ENCODE data around the gene LTB4R2.

LTB4R2 gene

GRCh38 chr14:24285351-24285750 is 24.6 kb upstream of the LTB4R2 start:
- Histone ChIP-seq H3K36me3 (ENCODE audit: insufficient read depth, low read length) (peaks cover 10% of the 10 kb centered on the region; the same call in 1 of the 2 replicates), H3K4me2 (ENCODE audit: low read length) (no peak overlapping the region), H4K20me1 (ENCODE audit: insufficient read depth, low read length) (no peaks in the 10 kb centered on the region), H3K9me2 (ENCODE audit: low read depth, low read length) (no peaks in the 10 kb centered on the region), H3K9ac (ENCODE audit: low read length) (no peak overlapping the region), H3K27ac (ENCODE audit: low read depth, low read length, poor library complexity, severe bottlenecking) (no peak overlapping the region), H3F3A (ENCODE audit: insufficient read depth, low read length) (no peaks in the 10 kb centered on the region), H3K4me3 (ENCODE audit: low read depth, low read length, poor library complexity, severe bottlenecking) (no peak overlapping the region), H2AFZ (ENCODE audit: low read length) (no peak overlapping the region), H3K27me3 (ENCODE audit: insufficient read depth, low read length) (no peaks in the 10 kb centered on the region), H3K4me1 (ENCODE audit: insufficient read depth, low read length, severe bottlenecking) (no peaks in the 10 kb centered on the region), H3K9me3 (ENCODE audit: low read length) (no peaks in the 10 kb centered on the region), H3K79me2 (ENCODE audit: insufficient read depth, low read length) (no peaks in the 10 kb centered on the region)
- TF ChIP-seq, protein P1, sequence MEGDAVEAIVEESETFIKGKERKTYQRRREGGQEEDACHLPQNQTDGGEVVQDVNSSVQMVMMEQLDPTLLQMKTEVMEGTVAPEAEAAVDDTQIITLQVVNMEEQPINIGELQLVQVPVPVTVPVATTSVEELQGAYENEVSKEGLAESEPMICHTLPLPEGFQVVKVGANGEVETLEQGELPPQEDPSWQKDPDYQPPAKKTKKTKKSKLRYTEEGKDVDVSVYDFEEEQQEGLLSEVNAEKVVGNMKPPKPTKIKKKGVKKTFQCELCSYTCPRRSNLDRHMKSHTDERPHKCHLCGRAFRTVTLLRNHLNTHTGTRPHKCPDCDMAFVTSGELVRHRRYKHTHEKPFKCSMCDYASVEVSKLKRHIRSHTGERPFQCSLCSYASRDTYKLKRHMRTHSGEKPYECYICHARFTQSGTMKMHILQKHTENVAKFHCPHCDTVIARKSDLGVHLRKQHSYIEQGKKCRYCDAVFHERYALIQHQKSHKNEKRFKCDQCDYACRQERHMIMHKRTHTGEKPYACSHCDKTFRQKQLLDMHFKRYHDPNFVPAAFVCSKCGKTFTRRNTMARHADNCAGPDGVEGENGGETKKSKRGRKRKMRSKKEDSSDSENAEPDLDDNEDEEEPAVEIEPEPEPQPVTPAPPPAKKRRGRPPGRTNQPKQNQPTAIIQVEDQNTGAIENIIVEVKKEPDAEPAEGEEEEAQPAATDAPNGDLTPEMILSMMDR (IDR thresholded peaks at IDR 0.05; ENCODE audit: low read length), result no peak
- no peak for TF ChIP-seq EZH2 (IDR thresholded peaks at IDR 0.05; ENCODE audit: borderline replicate concordance, low read length)

DNA sequence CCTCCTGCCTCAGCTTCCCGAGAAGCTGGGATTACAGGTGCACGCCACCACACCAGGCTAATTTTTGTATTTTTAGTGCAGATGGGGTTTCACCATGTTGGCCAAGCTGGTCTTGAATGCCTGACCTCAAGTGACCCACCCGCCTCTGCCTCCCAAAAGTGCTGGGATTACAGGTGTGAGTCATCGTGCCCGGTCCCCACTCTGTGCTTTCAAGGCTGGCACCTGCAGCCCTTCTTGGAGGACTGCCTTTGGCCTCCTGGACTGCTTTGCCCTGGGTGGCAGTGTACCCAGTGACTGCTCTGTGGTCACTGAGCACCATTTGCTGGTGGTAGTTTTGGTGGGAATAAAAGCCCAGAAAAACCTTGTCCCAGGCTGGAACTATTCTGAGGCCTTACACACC is 22.9 kb upstream of the LTB4R2 start:
- H3K9me3 ChIP-seq (ENCODE audit: low read length), result no peaks in the 10 kb centered on the region
- H3K9ac ChIP-seq (ENCODE audit: low read length), result no peak overlapping the region
- H2AFZ ChIP-seq (ENCODE audit: low read length), result no peak overlapping the region
- TF ChIP-seq EZH2 (IDR thresholded peaks at IDR 0.05; ENCODE audit: borderline replicate concordance, low read length), result no peak
- TF ChIP-seq, protein P1 (IDR thresholded peaks at IDR 0.05; ENCODE audit: low read length), result no peak
- no peak overlapping the region for H3K27ac ChIP-seq (ENCODE audit: low read depth, low read length, poor library complexity, severe bottlenecking)
- H4K20me1 ChIP-seq (ENCODE audit: insufficient read depth, low read length), result no peaks in the 10 kb centered on the region
- no peak overlapping the region for H3K4me3 ChIP-seq (ENCODE audit: low read depth, low read length, poor library complexity, severe bottlenecking)
- H3K79me2 ChIP-seq (ENCODE audit: insufficient read depth, low read length), result no peaks in the 10 kb centered on the region
- H3K4me2 ChIP-seq (ENCODE audit: low read length), result no peak overlapping the region
- peaks cover 25% of the 10 kb centered on the region for H3K36me3 ChIP-seq (ENCODE audit: insufficient read depth, low read length)
- no peaks in the 10 kb centered on the region for H3K9me2 ChIP-seq (ENCODE audit: low read depth, low read length)
- H3K4me1 ChIP-seq (ENCODE audit: insufficient read depth, low read length, severe bottlenecking), result no peaks in the 10 kb centered on the region
- H3F3A ChIP-seq (ENCODE audit: insufficient read depth, low read length), result no peaks in the 10 kb centered on the region
- H3K27me3 ChIP-seq (ENCODE audit: insufficient read depth, low read length), result no peaks in the 10 kb centered on the region

- Histone ChIP-seq H3K4me1 (ENCODE audit: insufficient read depth, low read length, severe bottlenecking) (no peaks in the 10 kb centered on the region), H3K27ac (ENCODE audit: low read depth, low read length, poor library complexity, severe bottlenecking) (no peak overlapping the region), H3K4me3 (ENCODE audit: low read depth, low read length, poor library complexity, severe bottlenecking) (no peak overlapping the region), H3K27me3 (ENCODE audit: insufficient read depth, low read length) (no peaks in the 10 kb centered on the region), H3K79me2 (ENCODE audit: insufficient read depth, low read length) (no peaks in the 10 kb centered on the region), H3K9me3 (ENCODE audit: low read length) (no peaks in the 10 kb centered on the region), H2AFZ (ENCODE audit: low read length) (no peak overlapping the region), H3K36me3 (ENCODE audit: insufficient read depth, low read length) (peaks cover 32% of the 10 kb centered on the region), H4K20me1 (ENCODE audit: insufficient read depth, low read length) (no peaks in the 10 kb centered on the region), H3F3A (ENCODE audit: insufficient read depth, low read length) (no peaks in the 10 kb centered on the region), H3K9me2 (ENCODE audit: low read depth, low read length) (no peaks in the 10 kb centered on the region), H3K4me2 (ENCODE audit: low read length) (no peak overlapping the region), H3K9ac (ENCODE audit: low read length) (no peak overlapping the region)
- TF ChIP-seq, protein P1 (IDR thresholded peaks at IDR 0.05; ENCODE audit: low read length), result no peak
- no peak for TF ChIP-seq EZH2 (IDR thresholded peaks at IDR 0.05; ENCODE audit: borderline replicate concordance, low read length)
Measured at GRCh38 chr14:24289649-24290280, 20.2 kb upstream of the LTB4R2 start.

Measured in OCI-LY1 (cell line).